Measurements from ENCODE around the gene TMPRSS13.

TMPRSS13 gene

GRCh38 chr11:117961896-117962295 lies 32.7 kb upstream of the TMPRSS13 start:
- no peak for DNase-seq (ENCODE audit: insufficient read length, low spot score)
- FAIRE-seq, result no peak
- no peak for TF ChIP-seq CTCF (IDR thresholded peaks at IDR 0.05; ENCODE audit: insufficient read depth, missing control alignments)

- no peak for TF ChIP-seq CTCF (IDR thresholded peaks at IDR 0.05; ENCODE audit: insufficient read depth, missing control alignments)
- no peak for FAIRE-seq
- DNase-seq (ENCODE audit: insufficient read length, low spot score), result no peak
Measured at GRCh38 chr11:117960406-117960805, 31.2 kb upstream of the TMPRSS13 start.

GRCh38 chr11:117959438-117960149 lies 30.4 kb upstream of the TMPRSS13 start:
- DNase-seq (ENCODE audit: insufficient read length, low spot score), result no peak
- no peak for FAIRE-seq
- no peak for TF ChIP-seq CTCF (IDR thresholded peaks at IDR 0.05; ENCODE audit: insufficient read depth, missing control alignments)

GRCh38 chr11:117958949-117959348 lies 29.7 kb upstream of the TMPRSS13 start:
- DNase-seq (ENCODE audit: insufficient read length, low spot score), result no peak
- no peak for FAIRE-seq
- no peak for TF ChIP-seq CTCF (IDR thresholded peaks at IDR 0.05; ENCODE audit: insufficient read depth, missing control alignments)

GRCh38 chr11:117953024-117953671 lies 23.9 kb upstream of the TMPRSS13 start:
- TF ChIP-seq CTCF (IDR thresholded peaks at IDR 0.05; ENCODE audit: insufficient read depth, missing control alignments), result no peak
- no peak for DNase-seq (ENCODE audit: insufficient read length, low spot score)
- FAIRE-seq, result no peak

- FAIRE-seq (no peak), DNase-seq (ENCODE audit: insufficient read length, low spot score) (no peak)
- TF ChIP-seq CTCF (IDR thresholded peaks at IDR 0.05; ENCODE audit: insufficient read depth, missing control alignments), result no peak
Measured at GRCh38 chr11:117950993-117951961, 22.1 kb upstream of the TMPRSS13 start.

Measured in D721Med (cell line).